Liver (tissue), 9 donors: ENCODE data around the gene GABRE. TPM values are rescaled to one million over a fixed set of nuclear protein-coding genes. Genes with fewer than 3 reads are reported as not detected.

Experiments used
- DNase-seq: peaks from one replicate; pipeline ENCODE4 v3.0.0-alpha.2; 2017; ENCODE audit warnings: low spot score
- H3K27ac ChIP-seq, 2 donors: one replicate each; pipeline ENCODE4 v1.7.0; 2013; ENCODE audit warnings: inconsistent platforms in 2 of 2, low read length in 2 of 2, control low read depth in 1 of 2, low read depth in 1 of 2, mild to moderate bottlenecking in 1 of 2
- H3K27me3 ChIP-seq, 4 donors: one replicate each; pipeline versions ENCODE4 v1.6.1 to v1.7.0; 2013; ENCODE audit warnings: low read length in 3 of 4, inconsistent platforms in 1 of 4, mild to moderate bottlenecking in 1 of 4, moderate library complexity in 1 of 4; ENCODE audit not compliant: control insufficient read depth in 4 of 4, insufficient read depth in 4 of 4
- H3K36me3 ChIP-seq, 4 donors: one replicate each; pipeline versions ENCODE4 v1.6.1 to v1.7.0; 2013; ENCODE audit warnings: low read length in 3 of 4, mild to moderate bottlenecking in 3 of 4, low read depth in 1 of 4, moderate library complexity in 1 of 4; ENCODE audit not compliant: control insufficient read depth in 4 of 4, insufficient read depth in 3 of 4
- H3K4me1 ChIP-seq, 4 donors: one replicate each; pipeline versions ENCODE4 v1.6.1 to v1.7.0; 2013; ENCODE audit warnings: low read length in 3 of 4, mild to moderate bottlenecking in 3 of 4, moderate library complexity in 1 of 4; ENCODE audit not compliant: control insufficient read depth in 4 of 4, insufficient read depth in 4 of 4
- H3K4me3 ChIP-seq, 3 donors: one replicate each; pipeline versions ENCODE4 v1.6.1 to v1.7.0; 2013; ENCODE audit warnings: low read length in 3 of 3, control low read depth in 1 of 3, low read depth in 1 of 3, mild to moderate bottlenecking in 1 of 3
- H3K9ac ChIP-seq, 2 donors: one replicate each; pipeline ENCODE4 v1.7.0; 2013; ENCODE audit warnings: low read length in 2 of 2, mild to moderate bottlenecking in 2 of 2, moderate library complexity in 2 of 2, control low read depth in 1 of 2, low read depth in 1 of 2
- H3K9me3 ChIP-seq, 4 donors: one replicate each; pipeline versions ENCODE4 v1.6.1 to v1.7.0; 2013; ENCODE audit warnings: low read length in 3 of 4; ENCODE audit not compliant: control insufficient read depth in 4 of 4
- CTCF ChIP-seq: fragments of 150-350 bp; IDR thresholded peaks from 2 replicates; pipeline ENCODE4 v1.5.1; 2017; ENCODE audit warnings: improper control_type of control experiment, low read depth, low read length; ENCODE audit not compliant: missing input control
- EGR1 ChIP-seq, 2 donors: IDR thresholded peaks; 2 replicates each; pipeline ENCODE4 v1.6.1; 2016 to 2018; ENCODE audit warnings: antibody characterized with exemption in 2 of 2, low read depth in 2 of 2
- FOXA1 ChIP-seq: IDR thresholded peaks from 2 replicates; pipeline ENCODE4 v1.6.1; 2016; ENCODE audit warnings: antibody characterized with exemption
- FOXA2 ChIP-seq: IDR thresholded peaks from 2 replicates; pipeline ENCODE4 v1.6.1; 2016; ENCODE audit warnings: antibody characterized with exemption
- GABPA ChIP-seq, 2 donors: IDR thresholded peaks in 1 of 2; conservative IDR thresholded peaks in 1 of 2; 2 replicates each; pipeline ENCODE4 v1.6.1; 2016; ENCODE audit warnings: antibody characterized with exemption in 2 of 2, mild to moderate bottlenecking in 1 of 2, moderate library complexity in 1 of 2
- HNF4A ChIP-seq, 2 donors: conservative IDR thresholded peaks; 2 replicates each; pipeline ENCODE4 v1.6.1; 2016; ENCODE audit warnings: antibody characterized with exemption in 2 of 2, mild to moderate bottlenecking in 2 of 2
- HNF4G ChIP-seq: IDR thresholded peaks from 2 replicates; pipeline ENCODE4 v1.6.1; 2016; ENCODE audit warnings: antibody characterized with exemption
- JUND ChIP-seq, 2 donors: IDR thresholded peaks; 2 replicates each; pipeline ENCODE4 v1.6.1; 2016; ENCODE audit warnings: antibody characterized with exemption in 2 of 2
- MAX ChIP-seq: IDR thresholded peaks from 2 replicates; pipeline ENCODE4 v1.6.1; 2016; ENCODE audit warnings: antibody characterized with exemption
- NR2F2 ChIP-seq: IDR thresholded peaks from 2 replicates; pipeline ENCODE4 v1.6.1; 2016; ENCODE audit warnings: antibody characterized with exemption
- RAD21 ChIP-seq, 2 donors: IDR thresholded peaks; 2 replicates each; pipeline ENCODE4 v1.6.1; 2016; ENCODE audit warnings: antibody characterized with exemption in 2 of 2, mild to moderate bottlenecking in 2 of 2
- REST ChIP-seq: IDR thresholded peaks from 2 replicates; pipeline ENCODE4 v1.6.1; 2016; ENCODE audit warnings: antibody characterized with exemption, mild to moderate bottlenecking
- RXRA ChIP-seq, 2 donors: IDR thresholded peaks; 2 replicates each; pipeline ENCODE4 v1.6.1; 2017 to 2018; ENCODE audit warnings: antibody characterized with exemption in 2 of 2, mild to moderate bottlenecking in 1 of 2
- SP1 ChIP-seq: IDR thresholded peaks from 2 replicates; pipeline ENCODE4 v1.6.1; 2018; ENCODE audit warnings: antibody characterized with exemption, mild to moderate bottlenecking
- TAF1 ChIP-seq: conservative IDR thresholded peaks from 2 replicates; pipeline ENCODE4 v1.6.1; 2016; ENCODE audit warnings: antibody characterized with exemption, mild to moderate bottlenecking
- YY1 ChIP-seq: IDR thresholded peaks from 2 replicates; pipeline ENCODE4 v1.6.1; 2016; ENCODE audit warnings: antibody characterized with exemption, mild to moderate bottlenecking
- ZBTB33 ChIP-seq: IDR thresholded peaks from 2 replicates; pipeline ENCODE4 v1.6.1; 2016; ENCODE audit warnings: antibody characterized with exemption
- WGBS: extraction: QIAGEN DNeasy Blood & Tissue Kit; methylation state at CpG from one replicate; pipeline ENCODE4 v1.1.7; 2013; 5-methylcytosine and 5-hydroxymethylcytosine counted together
- polyA plus RNA-seq, 2 donors: library from polyadenylated mRNA; stranded (reverse) in 1 of 2; unstranded in 1 of 2; fragments of 200-250 nt in 1 of 2; fragments of >200 nt in 1 of 2; fragmentation: Nextera tagmentation in 1 of 2; extraction: Ambion mirVana in 1 of 2; gene quantifications; one replicate each; pipeline versions ENCODE4 v1.2.1 to v1.2.3, GENCODE V29; 2013 to 2015
- total RNA-seq, 2 donors: library from RNA; depleted of rRNA; stranded (reverse); fragments of >200 nt; gene quantifications; one replicate each; pipeline ENCODE4 v1.2.3, GENCODE V29; 2014
- donor health status: healthy.
- donor health status: healthy.
- donor health status: healthy.
- donor health status: healthy.
- donor health status: healthy.

GABRE gene
- 1 to 10 TPM in 1 of 2 donors, under 1 TPM in 1; 0.61 to 4.9 TPM for total RNA-seq
- under 1 TPM; 0.49 to 0.68 TPM for polyA plus RNA-seq

- TF ChIP-seq YY1 (no peak), HNF4G (no peak), RXRA (IDR thresholded peaks at IDR 0.05) (no peak), MAX (no peak), TAF1 (no peak), JUND (IDR thresholded peaks at IDR 0.05) (no peak), HNF4A (conservative IDR thresholded peaks at IDR 0.05) (no peak), GABPA (IDR thresholded peaks at IDR 0.05 in 1 of 2, conservative IDR thresholded peaks at IDR 0.05 in 1 of 2) (no peak), RAD21 (IDR thresholded peaks at IDR 0.05) (no peak)
- Histone ChIP-seq H3K4me1 (no peaks in the 10 kb centered on the region), H3K27me3 (peaks cover 0 to 4% (median 0%) of the 10 kb centered on the region in 4 donors), H3K9ac (no peak within 1 kb of the TSS), H3K4me3 (peak within 1 kb of the TSS in 2 of 3 donors; percentile 30 to 49), H3K36me3 (no peaks in the 10 kb centered on the region), H3K9me3 (no peaks in the 10 kb centered on the region), H3K27ac (peak within 1 kb of the TSS; percentile 15 to 25)
- WGBS, result 4% methylated on average over 89 of the region's 90 CpGs
- peak; percentile 34 for DNase-seq
Observed at GRCh38 chrX:151974336-151975227, at the start of gene GABRE. GABRE (minus strand) TSS chrX:151974676; CDS start chrX:151974625, 51 bp downstream.

GRCh38 chrX:152020888-152021287, 46.4 kb upstream of the GABRE start:
- Histone ChIP-seq H3K4me3 (no peak overlapping the region), H3K36me3 (no peaks in the 10 kb centered on the region), H3K4me1 (peaks cover 0 to 3% (median 3%) of the 10 kb centered on the region in 4 donors), H3K9me3 (no peaks in the 10 kb centered on the region), H3K9ac (no peak overlapping the region), H3K27me3 (peaks cover 0 to 3% (median 0%) of the 10 kb centered on the region in 4 donors), H3K27ac (no peak overlapping the region)
- WGBS, result 86% methylated on average over 3 of the region's 3 CpGs
- no peak for TF ChIP-seq YY1
- no peak for TF ChIP-seq FOXA1
- TF ChIP-seq TAF1, result no peak
- no peak for TF ChIP-seq SP1
- no peak for TF ChIP-seq EGR1 (IDR thresholded peaks at IDR 0.05; ENCODE audit: low read depth in 2 of 2)
- TF ChIP-seq REST, result no peak
- TF ChIP-seq RXRA (IDR thresholded peaks at IDR 0.05), result no peak
- no peak for TF ChIP-seq NR2F2
- TF ChIP-seq CTCF, result no peak
- no peak for TF ChIP-seq GABPA (IDR thresholded peaks at IDR 0.05 in 1 of 2, conservative IDR thresholded peaks at IDR 0.05 in 1 of 2)
- TF ChIP-seq FOXA2, result no peak
- TF ChIP-seq ZBTB33, result no peak
- TF ChIP-seq HNF4A (conservative IDR thresholded peaks at IDR 0.05), result no peak
- TF ChIP-seq RAD21 (IDR thresholded peaks at IDR 0.05), result no peak
- no peak for TF ChIP-seq JUND (IDR thresholded peaks at IDR 0.05)
- no peak for DNase-seq
